Kidney (tissue), 14 donors: ENCODE results near the gene NRXN3. TPM values are rescaled to one million over a fixed set of nuclear protein-coding genes. Genes with fewer than 3 reads are reported as not detected.

Source experiments
- DNase-seq, 5 donors: peaks; one replicate each; pipeline ENCODE4 v3.0.0-alpha.2; 2013 to 2020
- FAIRE-seq: peaks from 2 replicates; lab custom pipeline; 2012; peaks lifted over from hg19 to GRCh38; lab: Jason Lieb, UNC
- H3K27ac ChIP-seq, 2 donors: one replicate each; pipeline ENCODE4 v1.7.0; 2013; ENCODE audit warnings: low read depth in 2 of 2, low read length in 2 of 2, inconsistent platforms in 1 of 2
- H3K27me3 ChIP-seq: one replicate; pipeline ENCODE4 v1.7.1; 2013; ENCODE audit warnings: low read length, inconsistent platforms; ENCODE audit not compliant: control insufficient read depth, insufficient read depth
- H3K36me3 ChIP-seq, 3 donors: one replicate each; pipeline versions ENCODE4 v1.7.0 to v1.7.1; 2013; ENCODE audit warnings: low read length in 3 of 3, control low read depth in 1 of 3, inconsistent platforms in 1 of 3; ENCODE audit not compliant: insufficient read depth in 3 of 3, control insufficient read depth in 2 of 3
- H3K4me1 ChIP-seq, 3 donors: one replicate each; pipeline versions ENCODE4 v1.7.0 to v1.7.1; 2013; ENCODE audit warnings: low read length in 3 of 3, inconsistent platforms in 1 of 3, low read depth in 1 of 3; ENCODE audit not compliant: control insufficient read depth in 2 of 3, insufficient read depth in 2 of 3
- H3K4me3 ChIP-seq, 3 donors: one replicate each; pipeline versions ENCODE4 v1.7.0 to v1.8.1; 2013; ENCODE audit warnings: low read length in 3 of 3, control low read depth in 1 of 3, inconsistent platforms in 1 of 3
- H3K9ac ChIP-seq, 3 donors: one replicate each; pipeline versions ENCODE4 v1.7.0 to v1.7.1; 2013; ENCODE audit warnings: low read length in 3 of 3, control low read depth in 1 of 3, inconsistent platforms in 1 of 3
- H3K9me3 ChIP-seq, 3 donors: one replicate each; pipeline versions ENCODE4 v1.7.0 to v1.7.1; 2013; ENCODE audit warnings: low read length in 3 of 3, control low read depth in 1 of 3, inconsistent platforms in 1 of 3; ENCODE audit not compliant: control insufficient read depth in 2 of 3, insufficient read depth in 1 of 3
- CTCF ChIP-seq: IDR thresholded peaks from 3 replicates; pipeline ENCODE4 v1.5.1; 2012; ENCODE audit warnings: mild to moderate bottlenecking, moderate library complexity, borderline replicate concordance; ENCODE audit not compliant: insufficient read depth; ENCODE audit errors: extremely low read depth
- intact Hi-C: fragments of 100-400 bp; cut with DNase I; formaldehyde crosslinking; loops from one replicate; pipeline ENCODE4 v1.11.1; 2022
- polyA plus RNA-seq: library from polyadenylated mRNA; stranded (reverse); fragments of 350-450 nt; fragmentation: Illumina TruSeq; extraction: RNeasy Lipid Tissue Mini Kit (QIAGEN cat#74804); gene quantifications from one replicate; pipeline ENCODE4 v1.2.3, GENCODE V29; 2014; ENCODE audit warnings: low read depth, low replicate concordance; ENCODE audit not compliant: insufficient read depth
- total RNA-seq: library from RNA; stranded (reverse); fragmentation: NEBNext Ultra II Directional; extraction: Animal tissue kit (Norgen Biotek cat#: 25700); gene quantifications from one replicate; pipeline ENCODE4 v1.2.1, GENCODE V29; 2021
- donor health status: control.
- donor health status: control.
- donor health status: control.
- donor health status: control.
- donor health status: control.
- donor health status: DM: yes; HTN: yes; CAD: no.
- donor health status: Normal renal cell carcinoma (clear cell type).

NRXN3 gene
- total and polyA plus RNA-seq, 2 donors from 2014 or later: 1.5 to 2.4 TPM

GRCh38 chr14:79175671-79176070 is 1005.5 kb downstream of the NRXN3 start:
- FAIRE-seq (no peak), DNase-seq (no peak)
- Histone ChIP-seq H3K4me1 (no peaks in the 10 kb centered on the region), H3K9ac (no peak overlapping the region), H3K4me3 (no peak overlapping the region), H3K27ac (no peak overlapping the region), H3K27me3 (no peaks in the 10 kb centered on the region), H3K9me3 (no peaks in the 10 kb centered on the region), H3K36me3 (no peaks in the 10 kb centered on the region)
- no peak for TF ChIP-seq CTCF
- intact Hi-C loops: no loop called here

GRCh38 chr14:79177106-79177505 is 1006.9 kb downstream of the NRXN3 start:
- Histone ChIP-seq H3K27me3 (no peaks in the 10 kb centered on the region), H3K36me3 (no peaks in the 10 kb centered on the region), H3K9ac (no peak overlapping the region), H3K4me1 (no peaks in the 10 kb centered on the region), H3K27ac (no peak overlapping the region), H3K4me3 (no peak overlapping the region), H3K9me3 (no peaks in the 10 kb centered on the region)
- no peak for TF ChIP-seq CTCF
- intact Hi-C loops: no loop called here
- DNase-seq (no peak), FAIRE-seq (no peak)

GRCh38 chr14:79178719-79179118 is 1008.5 kb downstream of the NRXN3 start:
- DNase-seq (no peak), FAIRE-seq (no peak)
- Histone ChIP-seq H3K36me3 (no peaks in the 10 kb centered on the region), H3K27ac (no peak overlapping the region), H3K9me3 (no peaks in the 10 kb centered on the region), H3K27me3 (no peaks in the 10 kb centered on the region), H3K4me3 (no peak overlapping the region), H3K4me1 (no peaks in the 10 kb centered on the region), H3K9ac (no peak overlapping the region)
- intact Hi-C loops: no loop called here
- TF ChIP-seq CTCF: no peak

- Histone ChIP-seq H3K4me3 (no peak overlapping the region), H3K27ac (no peak overlapping the region), H3K4me1 (no peaks in the 10 kb centered on the region), H3K36me3 (no peaks in the 10 kb centered on the region), H3K9ac (no peak overlapping the region), H3K9me3 (no peaks in the 10 kb centered on the region), H3K27me3 (no peaks in the 10 kb centered on the region)
- DNase-seq (no peak), FAIRE-seq (no peak)
- intact Hi-C loops: no loop called here
- TF ChIP-seq CTCF: no peak
Measured at GRCh38 chr14:79179985-79180384, 1009.8 kb downstream of the NRXN3 start.
